Lower lobe of right lung (tissue), 2 donors: ENCODE results near the gene DLGAP4. TPM values are rescaled to one million over a fixed set of nuclear protein-coding genes. Genes with fewer than 3 reads are reported as not detected.
A peak's percentile ranks its signal among the peaks of the same experiment; 100 is the strongest.

Experiments
- ATAC-seq, 2 donors: fragments of 200-7000 bp; cut with Tn5 transposase; one replicate each; pipeline ENCODE4 v1.9.1; 2020 to 2022; ENCODE audit warnings: mild to moderate bottlenecking in 2 of 2, moderate library complexity in 2 of 2
- DNase-seq: peaks from one replicate; pipeline ENCODE4 v3.0.0-alpha.2; 2020
- H3K27ac ChIP-seq: fragments of 200-600 bp; one replicate; pipeline ENCODE4 v1.8.0; 2022
- H3K27me3 ChIP-seq: fragments of 200-600 bp; one replicate; pipeline ENCODE4 v1.8.0; 2022; ENCODE audit warnings: low read depth
- H3K36me3 ChIP-seq: fragments of 200-600 bp; one replicate; pipeline ENCODE4 v1.8.0; 2022; ENCODE audit warnings: mild to moderate bottlenecking
- H3K4me1 ChIP-seq: fragments of 200-600 bp; one replicate; pipeline ENCODE4 v1.8.0; 2022
- H3K4me3 ChIP-seq: fragments of 200-600 bp; one replicate; pipeline ENCODE4 v1.8.0; 2022; ENCODE audit warnings: mild to moderate bottlenecking
- H3K9me3 ChIP-seq: fragments of 200-600 bp; one replicate; pipeline ENCODE4 v1.8.0; 2022
- CTCF ChIP-seq: fragments of 200-600 bp; IDR thresholded peaks from one replicate; pipeline ENCODE4 v1.8.0; 2022; ENCODE audit warnings: antibody characterized with exemption, mild to moderate bottlenecking
- intact Hi-C: fragments of 100-400 bp; cut with DNase I; formaldehyde crosslinking; loops from one replicate; pipeline ENCODE4 v1.11.0; 2022
- total RNA-seq: library from RNA; stranded (reverse); fragmentation: NEBNext Ultra II Directional; extraction: Animal tissue kit (Norgen Biotek cat#: 25700); gene quantifications from one replicate; pipeline ENCODE4 v1.2.1, GENCODE V29; 2021
- donor health status: DM: no; HTN: yes; CAD: no; lungs with severe emphysema.

Gene DLGAP4
- total RNA-seq, 1 donor from 2014 or later = 59.3 TPM

GRCh38 chr20:36340593-36340990 is 34.5 kb downstream of the DLGAP4 start:
- no peak for TF ChIP-seq CTCF
- no peak for ATAC-seq
- peaks cover 28% of the 10 kb centered on the region for H3K27me3 ChIP-seq
- intact Hi-C loops = no loop called here
- H3K9me3 ChIP-seq = no peaks in the 10 kb centered on the region
- no peak for DNase-seq
- no peaks in the 10 kb centered on the region for H3K4me1 ChIP-seq
- H3K36me3 ChIP-seq = no peaks in the 10 kb centered on the region
- no peak overlapping the region for H3K4me3 ChIP-seq
- H3K27ac ChIP-seq = no peak overlapping the region

- no peaks in the 10 kb centered on the region for H3K9me3 ChIP-seq
- no peak overlapping the region for H3K27ac ChIP-seq
- H3K27me3 ChIP-seq = peaks cover 23% of the 10 kb centered on the region
- no peak for ATAC-seq
- intact Hi-C loops = no loop called here
- no peak for DNase-seq
- H3K36me3 ChIP-seq = no peaks in the 10 kb centered on the region
- TF ChIP-seq CTCF = no peak
- no peaks in the 10 kb centered on the region for H3K4me1 ChIP-seq
- no peak overlapping the region for H3K4me3 ChIP-seq
Observed at GRCh38 chr20:36341331-36342020, 35.3 kb downstream of the DLGAP4 start.

GRCh38 chr20:36342331-36343120 is 36.4 kb downstream of the DLGAP4 start:
- Histone ChIP-seq H3K4me3 (no peak overlapping the region), H3K9me3 (no peaks in the 10 kb centered on the region), H3K27ac (no peak overlapping the region), H3K36me3 (no peaks in the 10 kb centered on the region), H3K27me3 (peaks cover 23% of the 10 kb centered on the region), H3K4me1 (no peaks in the 10 kb centered on the region)
- no peak for ATAC-seq
- TF ChIP-seq CTCF = no peak
- no peak for DNase-seq
- intact Hi-C loops = no loop called here

- no peak for TF ChIP-seq CTCF
- no peaks in the 10 kb centered on the region for H3K4me1 ChIP-seq
- no peak overlapping the region for H3K27ac ChIP-seq
- DNase-seq = no peak
- H3K36me3 ChIP-seq = no peaks in the 10 kb centered on the region
- intact Hi-C loops = no loop called here
- no peak overlapping the region for H3K4me3 ChIP-seq
- ATAC-seq = no peak
- H3K27me3 ChIP-seq = peaks cover 19% of the 10 kb centered on the region
- no peaks in the 10 kb centered on the region for H3K9me3 ChIP-seq
Observed at GRCh38 chr20:36343641-36344040, 37.5 kb downstream of the DLGAP4 start.

- H3K36me3 ChIP-seq = no peaks in the 10 kb centered on the region
- no peak for TF ChIP-seq CTCF
- no peak overlapping the region for H3K4me3 ChIP-seq
- no peaks in the 10 kb centered on the region for H3K4me1 ChIP-seq
- intact Hi-C loops = no loop called here
- H3K27ac ChIP-seq = no peak overlapping the region
- H3K27me3 ChIP-seq = peaks cover 16% of the 10 kb centered on the region
- DNase-seq (no peak), ATAC-seq (peak; percentile 52 to 63)
- no peaks in the 10 kb centered on the region for H3K9me3 ChIP-seq
Observed at GRCh38 chr20:36344517-36345132, 38.5 kb downstream of the DLGAP4 start.
